Fibroblast of villous mesenchyme (primary cell): Measurements from ENCODE around the gene NOA1. TPM values are rescaled to one million over a fixed set of nuclear protein-coding genes. Genes with fewer than 3 reads are reported as not detected.

Experiments used
- DNase-seq: peaks from one replicate; pipeline ENCODE4 v3.0.0-alpha.2; 2010; ENCODE audit warnings: low read depth
- H3K4me3 ChIP-seq: 2 replicates; pipeline ENCODE4 v1.5.1; 2011; ENCODE audit warnings: low read depth, mild to moderate bottlenecking, low read length
- total RNA-seq: library from RNA; depleted of rRNA; stranded (reverse); fragments of >200 nt; gene quantifications from 2 replicates; pipeline ENCODE4 v1.2.3, GENCODE V29; 2012
- TF ChIP-seq, protein P1 (sequence below): IDR thresholded peaks from 2 replicates; pipeline ENCODE4 v1.5.1; 2012; ENCODE audit warnings: low read depth, mild to moderate bottlenecking, low read length; ENCODE audit not compliant: insufficient read depth

NOA1 gene
- total RNA-seq, 1 donor: 14.2 TPM

DNA sequence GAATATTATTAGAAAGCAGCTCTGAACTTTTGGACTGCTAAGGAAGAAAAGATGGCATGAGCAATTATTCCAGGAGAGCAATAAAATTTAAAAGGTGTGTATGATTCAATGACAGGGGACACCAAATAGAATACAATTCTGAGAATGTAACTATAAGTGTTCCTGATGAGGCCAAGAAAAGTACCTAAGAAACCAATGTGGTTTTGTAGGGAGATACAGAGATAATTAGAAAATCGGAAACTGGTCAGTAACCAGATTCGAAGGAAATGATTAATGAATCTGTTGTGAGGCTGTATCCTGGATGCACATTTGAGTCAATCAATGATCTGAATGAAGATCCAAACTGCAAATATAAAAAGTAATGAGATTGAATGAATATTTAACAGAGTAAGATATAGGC lies 6.0 kb downstream of the NOA1 start:
- TF ChIP-seq, protein P1, sequence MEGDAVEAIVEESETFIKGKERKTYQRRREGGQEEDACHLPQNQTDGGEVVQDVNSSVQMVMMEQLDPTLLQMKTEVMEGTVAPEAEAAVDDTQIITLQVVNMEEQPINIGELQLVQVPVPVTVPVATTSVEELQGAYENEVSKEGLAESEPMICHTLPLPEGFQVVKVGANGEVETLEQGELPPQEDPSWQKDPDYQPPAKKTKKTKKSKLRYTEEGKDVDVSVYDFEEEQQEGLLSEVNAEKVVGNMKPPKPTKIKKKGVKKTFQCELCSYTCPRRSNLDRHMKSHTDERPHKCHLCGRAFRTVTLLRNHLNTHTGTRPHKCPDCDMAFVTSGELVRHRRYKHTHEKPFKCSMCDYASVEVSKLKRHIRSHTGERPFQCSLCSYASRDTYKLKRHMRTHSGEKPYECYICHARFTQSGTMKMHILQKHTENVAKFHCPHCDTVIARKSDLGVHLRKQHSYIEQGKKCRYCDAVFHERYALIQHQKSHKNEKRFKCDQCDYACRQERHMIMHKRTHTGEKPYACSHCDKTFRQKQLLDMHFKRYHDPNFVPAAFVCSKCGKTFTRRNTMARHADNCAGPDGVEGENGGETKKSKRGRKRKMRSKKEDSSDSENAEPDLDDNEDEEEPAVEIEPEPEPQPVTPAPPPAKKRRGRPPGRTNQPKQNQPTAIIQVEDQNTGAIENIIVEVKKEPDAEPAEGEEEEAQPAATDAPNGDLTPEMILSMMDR: no peak
- no peak overlapping the region for H3K4me3 ChIP-seq
- DNase-seq: no peak

GRCh38 chr4:56961107-56961500 lies 16.3 kb downstream of the NOA1 start:
- H3K4me3 ChIP-seq: no peak overlapping the region
- TF ChIP-seq, protein P1: no peak
- no peak for DNase-seq

DNA sequence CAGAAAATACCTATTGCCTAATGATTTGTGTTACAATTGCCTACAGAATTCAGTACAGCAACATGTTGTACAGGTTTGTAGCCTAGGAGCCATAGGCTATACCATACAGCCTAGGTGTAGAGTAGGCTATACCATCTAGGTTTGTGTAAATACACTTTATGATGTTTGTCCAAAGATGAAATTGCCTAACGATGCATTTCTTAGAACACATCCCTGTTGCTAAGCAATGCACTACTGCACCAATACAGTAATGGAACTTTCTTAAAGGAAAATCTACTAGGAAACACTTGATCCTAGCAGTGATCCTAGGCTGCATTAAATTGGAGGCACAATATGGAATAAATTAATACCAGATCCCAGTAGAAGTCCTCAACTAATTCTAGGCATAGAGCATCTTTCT lies 18.3 kb downstream of the NOA1 start:
- H3K4me3 ChIP-seq: no peak overlapping the region
- DNase-seq: no peak
- TF ChIP-seq, protein P1: no peak

DNA sequence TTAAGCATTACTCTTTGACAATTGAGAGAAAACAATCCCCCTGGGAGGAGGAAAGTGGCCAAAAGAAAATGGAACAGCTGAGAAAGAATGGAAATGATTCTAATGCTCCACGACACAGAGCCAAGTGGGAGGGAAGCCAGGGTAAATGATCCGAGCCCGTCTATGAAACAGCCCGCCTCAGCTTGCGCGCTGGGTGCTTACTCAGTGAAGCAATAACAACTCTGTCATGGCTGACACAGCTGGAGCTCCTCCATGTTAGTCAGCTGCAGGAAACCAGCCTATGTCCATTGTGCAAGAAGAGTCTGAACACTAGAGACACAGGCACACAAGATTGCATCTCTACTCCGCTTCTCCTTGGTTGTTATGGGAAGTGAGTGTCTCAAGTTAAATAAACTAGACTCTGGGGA lies 19.3 kb downstream of the NOA1 start:
- peak overlapping the region; percentile 12 for H3K4me3 ChIP-seq
- DNase-seq: peak; percentile 97
- TF ChIP-seq, protein P1: no peak

DNA sequence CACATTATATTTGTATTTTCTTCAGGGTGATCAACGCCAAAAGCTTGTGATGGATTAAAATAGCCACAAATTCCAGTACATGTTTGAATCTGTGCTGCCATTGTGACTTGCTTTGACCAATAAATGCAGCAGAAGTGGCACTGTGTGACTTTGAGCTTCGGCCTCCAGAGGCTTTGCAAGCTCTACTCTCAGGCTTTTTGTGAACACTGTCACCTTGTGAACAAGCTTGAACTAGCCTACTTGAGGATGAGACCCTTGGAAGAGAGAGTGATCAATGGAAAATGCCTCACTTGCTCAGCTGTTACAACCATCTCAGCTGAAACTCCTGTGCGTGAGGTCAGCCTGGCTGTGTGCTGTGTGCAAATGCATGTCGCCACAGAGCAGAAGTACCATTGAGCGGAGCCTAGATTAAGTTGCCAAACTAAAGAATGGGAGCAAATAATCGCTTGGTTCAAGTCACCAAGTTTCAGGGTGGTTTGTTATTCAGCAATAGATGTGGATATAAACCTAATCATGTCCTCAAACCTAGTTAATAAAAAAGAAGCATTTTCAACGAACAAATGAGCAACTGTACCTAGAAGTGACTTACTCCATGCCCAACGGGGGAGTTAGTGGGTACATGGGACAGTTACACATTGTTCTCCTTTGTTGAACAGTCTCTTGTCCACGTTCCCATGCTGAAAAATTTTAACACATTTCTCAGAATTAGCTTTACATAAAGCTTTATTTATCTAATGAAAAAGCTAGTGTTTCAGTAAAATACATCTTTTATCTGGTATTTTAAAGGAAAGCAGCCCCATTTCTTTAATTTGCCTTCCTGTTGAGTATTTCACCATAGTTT lies 23.5 kb downstream of the NOA1 start:
- TF ChIP-seq, protein P1: no peak
- H3K4me3 ChIP-seq: no peak overlapping the region
- DNase-seq: no peak

DNA sequence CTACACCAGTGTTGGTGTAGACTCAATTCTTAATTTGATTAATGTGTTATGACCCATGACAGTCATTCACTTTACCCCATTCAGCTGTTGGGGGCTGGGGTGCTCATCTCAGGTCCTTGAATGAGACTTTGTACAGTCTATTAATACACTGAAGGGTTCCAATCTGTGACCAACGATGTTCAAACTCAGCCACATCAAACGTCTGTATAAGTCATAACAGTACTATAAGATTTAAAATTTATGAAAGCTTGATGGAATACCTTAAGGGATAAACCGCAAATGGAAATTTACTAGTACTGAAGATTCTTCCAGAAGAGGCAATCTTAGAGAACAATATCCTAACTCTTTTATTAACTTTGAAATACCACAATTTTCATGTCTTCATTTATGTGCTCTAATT lies 36.0 kb downstream of the NOA1 start:
- no peak for DNase-seq
- TF ChIP-seq, protein P1: no peak
- no peak overlapping the region for H3K4me3 ChIP-seq

GRCh38 chr4:56940971-56941370 lies 36.4 kb downstream of the NOA1 start:
- no peak for DNase-seq
- TF ChIP-seq, protein P1: no peak
- H3K4me3 ChIP-seq: no peak overlapping the region
